ENCODE results near the gene ZNF578. TPM values are rescaled to one million over a fixed set of nuclear protein-coding genes. Genes with fewer than 3 reads are reported as not detected.
"Not testable (repeated sequence)": the region's sequence is repeated elsewhere in the genome, so short reads cannot be mapped to it uniquely, and the experiment has no call there.

The ZNF578 gene
- total and polyA plus RNA-seq, 3 donors from 2014 or later, result 12.2 to 23.1 (median 18.0) TPM

- TF ChIP-seq POLR2A (IDR thresholded peaks at IDR 0.05) (no peak), CTCF (IDR thresholded peaks at IDR 0.05) (no peak)
- DNase-seq, result no peak
- no peaks in the 10 kb centered on the region for H3K27me3 ChIP-seq
- H3K36me3 ChIP-seq (ENCODE audit: low read depth, missing control alignments), result no peaks in the 10 kb centered on the region
- H3K9me3 ChIP-seq, result no peaks in the 10 kb centered on the region
- H3K27ac ChIP-seq, result no peak overlapping the region
- intact Hi-C loops (cut with DNase I; ENCODE audit: low total_unique reads), result no loop called here
- no peak overlapping the region for H3K4me3 ChIP-seq
- WGBS, 2 donors, result 97% methylated on average over 3 of the region's 3 CpGs
- H3K4me1 ChIP-seq, result no peaks in the 10 kb centered on the region
Measured at GRCh38 chr19:52473655-52474350, 20.4 kb downstream of the ZNF578 start.

GRCh38 chr19:52474351-52475127 lies 21.2 kb downstream of the ZNF578 start:
- H3K9me3 ChIP-seq, result no peaks in the 10 kb centered on the region
- no peak overlapping the region for H3K27ac ChIP-seq
- H3K27me3 ChIP-seq, result no peaks in the 10 kb centered on the region
- TF ChIP-seq POLR2A (IDR thresholded peaks at IDR 0.05) (no peak), CTCF (IDR thresholded peaks at IDR 0.05) (no peak)
- 95 to 97% methylated on average over 7 of the region's 7 CpGs for WGBS, 2 donors
- intact Hi-C loops (cut with DNase I; ENCODE audit: low total_unique reads), result no loop called here
- H3K36me3 ChIP-seq (ENCODE audit: low read depth, missing control alignments), result no peaks in the 10 kb centered on the region
- no peaks in the 10 kb centered on the region for H3K4me1 ChIP-seq
- no peak overlapping the region for H3K4me3 ChIP-seq
- DNase-seq, result no peak

GRCh38 chr19:52484111-52484743 lies 30.9 kb downstream of the ZNF578 start:
- WGBS, 2 donors, result 48 to 54% methylated on average over 4 to 7 of the region's 7 CpGs
- H3K27ac ChIP-seq; H3K27me3 ChIP-seq; intact Hi-C loops (cut with DNase I; ENCODE audit: low total_unique reads); H3K9me3 ChIP-seq; H3K36me3 ChIP-seq (ENCODE audit: low read depth, missing control alignments); DNase-seq; H3K4me1 ChIP-seq; H3K4me3 ChIP-seq: not testable (repeated sequence)

- H3K4me3 ChIP-seq; intact Hi-C loops (cut with DNase I; ENCODE audit: low total_unique reads); H3K9me3 ChIP-seq; H3K27me3 ChIP-seq; DNase-seq; H3K27ac ChIP-seq; H3K4me1 ChIP-seq; H3K36me3 ChIP-seq (ENCODE audit: low read depth, missing control alignments): not testable (repeated sequence)
- WGBS, 2 donors, result 54 to 65% methylated on average over 7 of the region's 7 CpGs
Measured at GRCh38 chr19:52485064-52485463, 31.7 kb downstream of the ZNF578 start.

GRCh38 chr19:52485561-52486240 lies 32.3 kb downstream of the ZNF578 start:
- H3K36me3 ChIP-seq (ENCODE audit: low read depth, missing control alignments); H3K27me3 ChIP-seq; H3K4me3 ChIP-seq; intact Hi-C loops (cut with DNase I; ENCODE audit: low total_unique reads); H3K27ac ChIP-seq; H3K4me1 ChIP-seq; H3K9me3 ChIP-seq; DNase-seq: not testable (repeated sequence)
- WGBS, 2 donors, result 32 to 37% methylated on average over 8 of the region's 8 CpGs
